Iris pigment epithelial cell (primary cell): Measurements from ENCODE around the gene NISCH.
"Not testable (repeated sequence)": the region's sequence is repeated elsewhere in the genome, so short reads cannot be mapped to it uniquely, and the experiment has no call there.

Source experiments
- DNase-seq: peaks from one replicate; pipeline ENCODE4 v3.0.0-alpha.2; 2011; ENCODE audit warnings: low read depth

The NISCH gene

DNA sequence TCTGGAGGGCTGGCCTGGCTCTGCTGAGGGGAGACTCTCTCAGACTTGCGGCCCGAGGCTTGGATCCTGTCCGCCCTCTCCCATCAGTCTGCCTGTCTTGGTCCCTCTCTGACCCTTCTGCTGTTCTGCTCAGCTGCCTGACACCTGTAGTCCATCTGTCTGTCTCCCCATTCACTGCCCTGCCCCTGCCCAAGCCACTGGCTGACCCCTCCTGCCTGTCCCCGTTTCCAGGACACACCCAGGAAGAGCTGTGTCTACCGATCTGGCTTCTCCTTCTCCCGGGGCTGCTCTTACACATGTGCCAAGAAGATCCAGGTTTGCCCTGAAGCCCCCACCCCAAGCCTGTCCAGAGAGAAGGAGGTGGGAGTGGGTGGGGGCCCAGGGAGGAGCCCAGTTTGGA, 59.8 kb downstream of the NISCH start:
- no peak for DNase-seq

- DNase-seq, result no peak
These were observed 61.2 kb downstream of the NISCH start for GRCh38 chr3:52516509-52517195.

DNA sequence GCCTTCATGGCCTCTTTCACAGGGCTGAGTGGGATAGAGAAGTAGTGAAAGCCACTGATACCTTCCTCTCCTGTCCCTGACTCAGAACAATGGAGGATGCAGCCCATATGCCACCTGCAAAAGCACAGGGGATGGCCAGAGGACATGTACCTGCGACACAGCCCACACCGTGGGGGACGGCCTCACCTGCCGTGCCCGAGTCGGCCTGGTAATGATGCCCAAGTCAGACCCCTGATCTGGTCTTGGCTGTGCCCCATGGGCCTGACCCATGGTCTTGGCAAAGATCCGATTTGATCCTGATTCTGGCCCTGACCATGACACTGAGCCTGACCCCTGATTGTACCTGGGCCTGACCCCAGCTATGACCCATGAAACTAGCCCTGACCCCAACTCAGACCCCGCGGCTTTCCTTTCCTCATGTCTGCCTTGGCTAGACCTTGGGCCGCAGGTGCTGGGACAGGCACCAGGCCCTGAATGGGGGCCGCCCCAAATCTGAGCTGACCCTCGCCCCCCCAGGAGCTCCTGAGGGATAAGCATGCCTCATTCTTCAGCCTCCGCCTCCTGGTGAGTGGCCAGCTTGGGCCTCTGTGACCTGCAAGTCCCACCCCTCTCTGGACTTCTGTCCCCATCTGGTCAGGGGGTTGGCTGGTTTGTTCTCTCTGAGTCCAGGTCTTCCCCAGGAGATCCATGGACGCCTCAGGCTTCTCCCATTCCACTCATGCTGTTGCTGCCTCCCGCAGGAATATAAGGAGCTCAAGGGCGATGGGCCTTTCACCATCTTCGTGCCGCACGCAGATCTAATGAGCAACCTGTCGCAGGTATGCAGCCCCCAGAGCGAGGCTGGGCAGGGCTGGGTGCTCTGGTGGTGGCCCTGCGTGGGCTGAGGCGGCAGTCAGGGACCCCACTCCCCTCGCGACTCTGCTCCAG, 62.7 kb downstream of the NISCH start:
- DNase-seq, result no peak

DNA sequence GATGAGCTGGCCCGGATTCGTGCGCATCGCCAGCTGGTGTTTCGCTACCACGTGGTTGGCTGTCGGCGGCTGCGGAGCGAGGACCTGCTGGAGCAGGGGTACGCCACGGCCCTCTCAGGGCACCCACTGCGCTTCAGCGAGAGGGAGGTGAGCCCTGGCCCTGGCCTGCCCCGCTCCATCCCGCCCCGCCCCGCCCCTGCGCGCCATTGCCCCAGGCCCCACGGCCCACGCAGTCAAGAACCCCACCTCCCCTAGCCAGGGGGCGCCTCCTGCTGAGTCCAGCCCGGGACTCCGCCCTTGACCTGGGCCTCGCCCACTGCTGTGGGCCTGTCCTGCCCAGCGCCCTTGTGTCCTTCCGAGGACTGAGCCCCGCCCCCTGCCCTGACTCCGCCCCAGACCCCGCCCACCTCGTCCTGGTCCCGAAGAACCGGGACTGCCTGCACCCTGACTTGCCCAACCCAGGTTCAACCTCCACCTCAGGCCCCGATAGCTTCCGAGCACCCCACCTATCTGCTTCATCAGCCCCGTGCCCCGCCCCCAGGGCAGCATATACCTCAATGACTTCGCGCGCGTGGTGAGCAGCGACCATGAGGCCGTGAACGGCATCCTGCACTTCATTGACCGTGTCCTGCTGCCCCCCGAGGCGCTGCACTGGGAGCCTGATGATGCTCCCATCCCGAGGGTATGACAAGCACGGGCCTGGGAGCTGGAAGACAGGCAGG, 63.5 kb downstream of the NISCH start:
- no peak for DNase-seq

GRCh38 chr3:52519445-52520140, 64.2 kb downstream of the NISCH start:
- no peak for DNase-seq

DNA sequence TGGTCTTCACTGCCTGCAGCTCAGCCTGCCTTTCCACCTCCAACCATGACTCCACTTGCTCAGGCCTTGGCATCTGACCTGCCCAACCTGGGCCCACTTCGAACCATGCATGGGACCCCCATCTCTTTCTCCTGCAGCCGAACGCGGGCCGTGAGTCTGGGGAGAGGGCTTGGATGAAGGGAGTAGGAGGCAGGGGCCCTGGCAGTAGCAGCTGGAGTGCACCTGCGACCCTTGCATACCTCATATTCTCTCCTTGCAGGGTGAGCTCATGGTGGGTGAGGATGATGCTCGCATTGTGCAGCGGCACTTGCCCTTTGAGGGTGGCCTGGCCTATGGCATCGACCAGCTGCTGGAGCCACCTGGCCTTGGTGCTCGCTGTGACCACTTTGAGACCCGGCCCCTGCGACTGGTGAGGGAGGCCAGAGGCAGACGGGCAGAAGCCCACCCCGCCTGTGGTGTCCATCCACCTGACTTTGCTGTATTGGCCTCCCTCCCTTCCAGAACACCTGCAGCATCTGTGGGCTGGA, 64.8 kb downstream of the NISCH start:
- DNase-seq, result no peak

GRCh38 chr3:52520716-52521487, 65.5 kb downstream of the NISCH start:
- no peak for DNase-seq

DNA sequence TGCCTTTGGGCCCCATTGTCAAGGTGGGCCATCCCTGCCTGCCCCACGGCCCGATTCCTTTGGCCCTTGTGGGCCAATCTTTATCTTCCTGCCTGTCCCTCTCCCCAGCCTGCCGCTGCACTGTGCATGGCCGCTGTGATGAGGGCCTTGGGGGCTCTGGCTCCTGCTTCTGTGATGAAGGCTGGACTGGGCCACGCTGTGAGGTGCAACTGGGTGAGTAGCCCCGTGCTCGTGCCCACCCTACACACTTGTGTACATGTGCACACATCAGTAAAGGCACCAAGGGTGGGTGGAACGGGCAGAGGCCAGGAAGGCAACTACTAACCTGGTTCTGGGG, 66.1 kb downstream of the NISCH start:
- no peak for DNase-seq

DNA sequence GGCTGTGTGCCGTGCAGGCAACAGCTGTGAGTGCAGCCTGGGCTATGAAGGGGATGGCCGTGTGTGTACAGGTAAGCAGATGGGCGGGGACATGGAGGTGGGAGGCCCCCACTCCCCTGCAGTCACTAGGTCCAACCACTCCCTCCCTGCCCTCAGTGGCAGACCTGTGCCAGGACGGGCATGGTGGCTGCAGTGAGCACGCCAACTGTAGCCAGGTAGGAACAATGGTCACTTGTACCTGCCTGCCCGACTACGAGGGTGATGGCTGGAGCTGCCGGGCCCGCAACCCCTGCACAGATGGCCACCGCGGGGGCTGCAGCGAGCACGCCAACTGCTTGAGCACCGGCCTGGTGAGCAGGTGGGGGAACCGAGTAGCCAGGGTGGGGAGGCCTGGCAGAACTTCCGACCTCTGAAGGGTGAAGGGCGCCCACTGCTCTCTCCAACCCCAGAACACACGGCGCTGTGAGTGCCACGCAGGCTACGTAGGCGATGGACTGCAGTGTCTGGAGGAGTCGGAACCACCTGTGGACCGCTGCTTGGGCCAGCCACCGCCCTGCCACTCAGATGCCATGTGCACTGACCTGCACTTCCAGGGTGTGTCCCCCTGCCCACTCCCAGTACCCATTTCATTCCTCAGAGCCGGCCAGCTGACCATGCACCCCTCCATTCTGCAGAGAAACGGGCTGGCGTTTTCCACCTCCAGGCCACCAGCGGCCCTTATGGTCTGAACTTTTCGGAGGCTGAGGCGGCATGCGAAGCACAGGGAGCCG, 66.7 kb downstream of the NISCH start:
- DNase-seq, result no peak

- DNase-seq, result no peak
These were observed 67.3 kb downstream of the NISCH start for GRCh38 chr3:52522651-52523251.

- no peak for DNase-seq
These were observed 68.2 kb downstream of the NISCH start for GRCh38 chr3:52523386-52524257.

DNA sequence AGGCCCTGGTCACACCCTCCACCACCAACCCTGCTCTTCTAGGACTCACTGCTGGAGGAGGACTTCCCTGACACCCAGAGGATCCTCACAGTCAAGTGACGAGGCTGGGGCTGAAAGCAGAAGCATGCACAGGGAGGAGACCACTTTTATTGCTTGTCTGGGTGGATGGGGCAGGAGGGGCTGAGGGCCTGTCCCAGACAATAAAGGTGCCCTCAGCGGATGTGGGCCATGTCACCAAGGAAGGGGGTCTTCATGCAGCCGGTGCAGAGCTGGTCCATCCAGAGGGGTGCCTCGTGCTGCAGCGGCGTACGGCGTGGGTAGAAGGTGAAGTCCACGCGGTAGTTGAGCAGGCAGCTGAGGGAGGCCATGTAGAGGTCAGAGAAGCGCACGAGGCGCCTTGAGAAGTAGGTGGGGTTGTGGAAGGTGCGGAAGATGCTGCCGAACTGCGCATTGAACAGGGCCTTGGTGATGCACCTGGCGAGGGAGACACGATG, 68.9 kb downstream of the NISCH start:
- no peak for DNase-seq

GRCh38 chr3:52524752-52525679, 69.6 kb downstream of the NISCH start:
- DNase-seq, result no peak

DNA sequence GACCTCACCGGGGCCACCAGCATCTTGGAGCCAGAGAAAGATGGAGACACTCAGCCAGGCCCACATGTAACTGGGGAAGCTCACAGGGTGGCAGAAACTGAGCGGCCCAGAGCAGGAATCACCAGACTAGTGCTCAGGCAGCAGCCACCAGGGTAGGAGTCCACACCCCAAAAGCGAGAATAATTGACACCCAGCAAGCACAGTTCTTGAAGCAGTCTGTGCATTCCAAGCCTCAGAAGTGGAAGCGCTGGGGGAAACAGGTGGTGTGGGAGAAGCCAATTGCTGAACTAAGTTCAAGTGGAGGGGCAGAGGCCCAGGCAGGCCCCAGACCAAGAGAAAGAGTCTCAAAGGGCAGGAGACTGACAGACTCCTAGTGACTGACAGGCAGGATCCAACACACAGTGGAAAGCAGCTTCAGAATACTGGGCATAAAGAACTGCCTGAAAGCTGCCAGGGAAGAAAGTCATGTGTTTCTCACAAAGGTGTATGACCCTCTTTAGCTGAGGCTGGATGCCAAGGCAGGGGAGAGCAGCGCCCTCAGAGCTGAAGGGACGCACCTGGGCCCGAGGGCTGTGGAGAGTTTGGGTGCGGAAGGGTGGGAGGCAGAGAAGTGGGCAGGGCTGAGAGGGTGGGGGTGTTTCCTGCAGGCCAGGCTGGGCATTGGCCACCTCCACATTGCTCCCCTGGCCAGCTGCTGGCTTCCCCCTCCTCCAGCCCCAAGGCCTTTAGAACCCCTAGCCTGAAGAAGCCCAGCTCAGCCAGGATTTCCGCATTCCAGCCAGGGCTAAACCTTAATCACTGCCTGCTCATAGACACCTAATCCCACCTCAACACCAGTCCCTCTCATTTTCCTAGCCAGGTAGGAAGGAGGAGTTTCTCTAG, 70.5 kb downstream of the NISCH start:
- DNase-seq, result no peak

GRCh38 chr3:52526671-52527038, 71.3 kb downstream of the NISCH start:
- DNase-seq, result not testable (repeated sequence)

DNA sequence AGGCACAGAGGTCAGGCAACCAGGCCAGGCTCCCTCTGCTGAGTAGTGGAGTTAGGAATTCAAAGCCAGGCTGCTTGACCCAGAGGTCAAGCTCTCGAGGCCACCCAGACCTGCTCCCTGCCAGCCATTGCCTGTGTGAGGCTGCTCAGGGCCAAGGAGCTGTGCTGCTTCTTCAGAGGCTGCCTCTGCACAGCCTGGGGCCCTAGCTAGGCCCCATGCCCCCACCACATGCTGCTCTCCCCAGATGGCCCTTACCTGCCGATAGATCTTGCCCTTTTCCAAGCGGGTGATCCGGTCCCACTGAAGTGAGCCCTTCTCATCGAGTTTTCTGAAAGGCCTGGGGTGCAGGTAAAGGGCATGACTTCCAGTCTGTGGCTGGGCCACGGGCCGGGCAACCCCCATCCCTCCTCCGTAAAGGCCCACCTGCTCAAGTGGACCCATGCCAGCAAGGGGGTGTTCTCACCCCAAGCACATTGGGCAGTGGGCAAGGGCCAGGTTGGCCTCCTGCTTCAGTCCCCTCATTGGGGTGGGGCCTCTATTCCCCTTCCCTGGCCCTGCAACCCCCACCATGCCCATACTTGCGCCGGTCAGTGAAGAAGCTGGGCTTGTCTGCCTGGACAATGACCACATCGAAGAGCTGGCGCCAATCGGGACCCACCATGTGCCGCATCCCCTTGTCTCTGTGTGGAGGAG, 71.8 kb downstream of the NISCH start:
- DNase-seq, result no peak
